Measurements from ENCODE around the gene FADS2.

FADS2 gene

GRCh38 chr11:61863548-61864081 is 35.5 kb downstream of the FADS2 start:
- Histone ChIP-seq H3K9ac (ENCODE audit: low read length) (no peak overlapping the region), H3K36me3 (ENCODE audit: control insufficient read depth, insufficient read depth, low read length) (peaks cover 74% of the 10 kb centered on the region), H3K4me1 (ENCODE audit: control insufficient read depth, insufficient read depth, low read length) (no peaks in the 10 kb centered on the region)

GRCh38 chr11:61864814-61865775 is 37.0 kb downstream of the FADS2 start:
- Histone ChIP-seq H3K4me1 (ENCODE audit: control insufficient read depth, insufficient read depth, low read length) (peaks cover 6% of the 10 kb centered on the region; the same call in 1 of the 2 replicates), H3K4me3 (ENCODE audit: low read depth, low read length) (no peak overlapping the region), H3K9me3 (ENCODE audit: control insufficient read depth, insufficient read depth, low read depth, low read length) (no peaks in the 10 kb centered on the region), H3K27ac (ENCODE audit: low read depth, low read length) (no peak overlapping the region), H3K9ac (ENCODE audit: low read length) (no peak overlapping the region), H3K36me3 (ENCODE audit: control insufficient read depth, insufficient read depth, low read length) (peaks cover 60% of the 10 kb centered on the region), H3K27me3 (ENCODE audit: control insufficient read depth, insufficient read depth, low read length) (no peaks in the 10 kb centered on the region)

More at GRCh38 chr11:61863548-61864081, 35.5 kb downstream of the FADS2 start:
- Histone ChIP-seq H3K27ac (ENCODE audit: low read depth, low read length) (no peak overlapping the region), H3K9me3 (ENCODE audit: control insufficient read depth, insufficient read depth, low read depth, low read length) (no peaks in the 10 kb centered on the region), H3K27me3 (ENCODE audit: control insufficient read depth, insufficient read depth, low read length) (no peaks in the 10 kb centered on the region), H3K4me3 (ENCODE audit: low read depth, low read length) (no peak overlapping the region)

- H3K27me3 ChIP-seq (ENCODE audit: control insufficient read depth, insufficient read depth, low read length), result peaks cover 2% of the 10 kb centered on the region
- no peak overlapping the region for H3K4me3 ChIP-seq (ENCODE audit: low read depth, low read length)
- peaks cover 15% of the 10 kb centered on the region; the same call in 1 of the 2 replicates for H3K4me1 ChIP-seq (ENCODE audit: control insufficient read depth, insufficient read depth, low read length)
- peaks cover 49% of the 10 kb centered on the region for H3K36me3 ChIP-seq (ENCODE audit: control insufficient read depth, insufficient read depth, low read length)
- no peak overlapping the region for H3K27ac ChIP-seq (ENCODE audit: low read depth, low read length)
- no peak overlapping the region for H3K9ac ChIP-seq (ENCODE audit: low read length)
- no peaks in the 10 kb centered on the region for H3K9me3 ChIP-seq (ENCODE audit: control insufficient read depth, insufficient read depth, low read depth, low read length)
Measured at GRCh38 chr11:61866231-61866957, 38.3 kb downstream of the FADS2 start.

- H3K9me3 ChIP-seq (ENCODE audit: control insufficient read depth, insufficient read depth, low read depth, low read length), result no peaks in the 10 kb centered on the region
- no peak overlapping the region for H3K4me3 ChIP-seq (ENCODE audit: low read depth, low read length)
- H3K4me1 ChIP-seq (ENCODE audit: control insufficient read depth, insufficient read depth, low read length), result peaks cover 18% of the 10 kb centered on the region; the same call in 1 of the 2 replicates
- H3K9ac ChIP-seq (ENCODE audit: low read length), result no peak overlapping the region
- H3K36me3 ChIP-seq (ENCODE audit: control insufficient read depth, insufficient read depth, low read length), result peaks cover 44% of the 10 kb centered on the region
- H3K27ac ChIP-seq (ENCODE audit: low read depth, low read length), result no peak overlapping the region
- H3K27me3 ChIP-seq (ENCODE audit: control insufficient read depth, insufficient read depth, low read length), result peaks cover 7% of the 10 kb centered on the region
Measured at GRCh38 chr11:61866958-61867343, 38.9 kb downstream of the FADS2 start.

- no peak overlapping the region for H3K9ac ChIP-seq (ENCODE audit: low read length)
- H3K4me3 ChIP-seq (ENCODE audit: low read depth, low read length), result no peak overlapping the region
- H3K36me3 ChIP-seq (ENCODE audit: control insufficient read depth, insufficient read depth, low read length), result peaks cover 25% of the 10 kb centered on the region
- H3K9me3 ChIP-seq (ENCODE audit: control insufficient read depth, insufficient read depth, low read depth, low read length), result no peaks in the 10 kb centered on the region
- peaks cover 18% of the 10 kb centered on the region; the same call in 1 of the 2 replicates for H3K4me1 ChIP-seq (ENCODE audit: control insufficient read depth, insufficient read depth, low read length)
- no peak overlapping the region for H3K27ac ChIP-seq (ENCODE audit: low read depth, low read length)
- H3K27me3 ChIP-seq (ENCODE audit: control insufficient read depth, insufficient read depth, low read length), result peaks cover 12% of the 10 kb centered on the region
Measured at GRCh38 chr11:61868571-61869428, 40.7 kb downstream of the FADS2 start.

- Histone ChIP-seq H3K36me3 (ENCODE audit: control insufficient read depth, insufficient read depth, low read length) (peaks cover 24% of the 10 kb centered on the region), H3K27me3 (ENCODE audit: control insufficient read depth, insufficient read depth, low read length) (peaks cover 12% of the 10 kb centered on the region), H3K4me3 (ENCODE audit: low read depth, low read length) (no peak overlapping the region), H3K27ac (ENCODE audit: low read depth, low read length) (no peak overlapping the region), H3K9ac (ENCODE audit: low read length) (no peak overlapping the region), H3K4me1 (ENCODE audit: control insufficient read depth, insufficient read depth, low read length) (peaks cover 22% of the 10 kb centered on the region), H3K9me3 (ENCODE audit: control insufficient read depth, insufficient read depth, low read depth, low read length) (no peaks in the 10 kb centered on the region)
Measured at GRCh38 chr11:61869429-61869707, 41.3 kb downstream of the FADS2 start.

- H3K9ac ChIP-seq (ENCODE audit: low read length), result no peak overlapping the region
- no peak overlapping the region for H3K4me3 ChIP-seq (ENCODE audit: low read depth, low read length)
- H3K27ac ChIP-seq (ENCODE audit: low read depth, low read length), result no peak overlapping the region
- peaks cover 26% of the 10 kb centered on the region for H3K4me1 ChIP-seq (ENCODE audit: control insufficient read depth, insufficient read depth, low read length)
- no peaks in the 10 kb centered on the region for H3K9me3 ChIP-seq (ENCODE audit: control insufficient read depth, insufficient read depth, low read depth, low read length)
- peaks cover 12% of the 10 kb centered on the region for H3K27me3 ChIP-seq (ENCODE audit: control insufficient read depth, insufficient read depth, low read length)
- H3K36me3 ChIP-seq (ENCODE audit: control insufficient read depth, insufficient read depth, low read length), result peaks cover 21% of the 10 kb centered on the region
Measured at GRCh38 chr11:61869708-61870451, 41.8 kb downstream of the FADS2 start.

GRCh38 chr11:61870541-61871031 is 42.5 kb downstream of the FADS2 start:
- H3K27me3 ChIP-seq (ENCODE audit: control insufficient read depth, insufficient read depth, low read length), result peaks cover 12% of the 10 kb centered on the region
- H3K4me3 ChIP-seq (ENCODE audit: low read depth, low read length), result no peak overlapping the region
- peaks cover 31% of the 10 kb centered on the region for H3K4me1 ChIP-seq (ENCODE audit: control insufficient read depth, insufficient read depth, low read length)
- H3K36me3 ChIP-seq (ENCODE audit: control insufficient read depth, insufficient read depth, low read length), result peaks cover 14% of the 10 kb centered on the region
- no peak overlapping the region for H3K27ac ChIP-seq (ENCODE audit: low read depth, low read length)
- no peaks in the 10 kb centered on the region for H3K9me3 ChIP-seq (ENCODE audit: control insufficient read depth, insufficient read depth, low read depth, low read length)
- H3K9ac ChIP-seq (ENCODE audit: low read length), result no peak overlapping the region

- H3K4me1 ChIP-seq (ENCODE audit: control insufficient read depth, insufficient read depth, low read length), result peaks cover 31% of the 10 kb centered on the region
- peaks cover 8% of the 10 kb centered on the region for H3K36me3 ChIP-seq (ENCODE audit: control insufficient read depth, insufficient read depth, low read length)
- H3K9me3 ChIP-seq (ENCODE audit: control insufficient read depth, insufficient read depth, low read depth, low read length), result no peaks in the 10 kb centered on the region
- H3K4me3 ChIP-seq (ENCODE audit: low read depth, low read length), result peak overlapping the region; percentile 38; the same call in 1 of the 2 replicates
- H3K9ac ChIP-seq (ENCODE audit: low read length), result no peak overlapping the region
- peaks cover 12% of the 10 kb centered on the region for H3K27me3 ChIP-seq (ENCODE audit: control insufficient read depth, insufficient read depth, low read length)
- no peak overlapping the region for H3K27ac ChIP-seq (ENCODE audit: low read depth, low read length)
Measured at GRCh38 chr11:61871158-61871597, 43.1 kb downstream of the FADS2 start.
